Mesenchymal stem cell (in vitro differentiated cells and primary cell): Measurements from ENCODE around the gene C1QTNF8.

Experiments used
- DNase-seq: peaks from one replicate; pipeline ENCODE4 v3.0.0-alpha.2; 2013
- H2AFZ ChIP-seq: one replicate; pipeline ENCODE4 v1.6.1; 2013; ENCODE audit warnings: low read depth, mild to moderate bottlenecking, control low read depth, inconsistent platforms, low read length, moderate library complexity
- H2AK5ac ChIP-seq: 2 replicates; pipeline ENCODE4 v1.6.1; 2013; ENCODE audit warnings: low read length, moderate library complexity, mild to moderate bottlenecking, inconsistent platforms; ENCODE audit not compliant: severe bottlenecking
- H2BK120ac ChIP-seq: one replicate; pipeline ENCODE4 v1.6.1; 2013; ENCODE audit warnings: low read depth, mild to moderate bottlenecking, inconsistent platforms, low read length, moderate library complexity
- H2BK12ac ChIP-seq, 2 experiments: one replicate each; pipeline ENCODE4 v1.6.1; 2013; ENCODE audit warnings: inconsistent platforms in 2 of 2, low read length in 2 of 2, mild to moderate bottlenecking in 2 of 2, moderate library complexity in 2 of 2, control low read depth in 1 of 2
- H2BK15ac ChIP-seq: one replicate; pipeline ENCODE4 v1.6.1; 2013; ENCODE audit warnings: mild to moderate bottlenecking, low read depth, inconsistent platforms; ENCODE audit not compliant: poor library complexity, severe bottlenecking
- H2BK5ac ChIP-seq: 2 replicates; pipeline ENCODE4 v1.6.1; 2013; ENCODE audit warnings: low read depth, mild to moderate bottlenecking, low read length, control low read depth, inconsistent platforms; ENCODE audit not compliant: poor library complexity, severe bottlenecking
- H3K14ac ChIP-seq, 2 experiments: one replicate each; pipeline ENCODE4 v1.6.1; 2013; ENCODE audit warnings: inconsistent platforms in 2 of 2, low read length in 2 of 2, control low read depth in 1 of 2, mild to moderate bottlenecking in 1 of 2, moderate library complexity in 1 of 2
- H3K18ac ChIP-seq, 2 experiments: one replicate each; pipeline ENCODE4 v1.6.1; 2013; ENCODE audit warnings: inconsistent platforms in 2 of 2, low read length in 2 of 2, control low read depth in 1 of 2, low read depth in 1 of 2, mild to moderate bottlenecking in 1 of 2
- H3K23ac ChIP-seq, 2 experiments: one replicate each; pipeline ENCODE4 v1.6.1; 2013; ENCODE audit warnings: inconsistent platforms in 2 of 2, low read length in 2 of 2, mild to moderate bottlenecking in 2 of 2, moderate library complexity in 2 of 2, control low read depth in 1 of 2
- H3K27ac ChIP-seq: 2 replicates; pipeline ENCODE4 v1.5.1; 2013; ENCODE audit warnings: mild to moderate bottlenecking, moderate library complexity, low read length, control low read depth, inconsistent platforms; ENCODE audit not compliant: poor library complexity, severe bottlenecking
- H3K27me3 ChIP-seq, 2 experiments: 2 replicates each; pipeline versions ENCODE4 v1.6.1 to v1.7.0; 2013; ENCODE audit warnings: low read length in 2 of 2, mild to moderate bottlenecking in 2 of 2, moderate library complexity in 2 of 2, control low read depth in 1 of 2, inconsistent platforms in 1 of 2; ENCODE audit not compliant: control insufficient read depth in 1 of 2, insufficient read depth in 1 of 2
- H3K36me3 ChIP-seq, 2 experiments: 2 replicates each; pipeline versions ENCODE4 v1.6.1 to v1.7.0; 2013; ENCODE audit warnings: low read length in 2 of 2, control low read depth in 1 of 2, inconsistent platforms in 1 of 2, low read depth in 1 of 2, mild to moderate bottlenecking in 1 of 2; ENCODE audit not compliant: insufficient read depth in 2 of 2, control insufficient read depth in 1 of 2
- H3K4ac ChIP-seq, 2 experiments: one replicate each; pipeline ENCODE4 v1.6.1; 2013; ENCODE audit warnings: inconsistent platforms in 2 of 2, low read length in 2 of 2, mild to moderate bottlenecking in 2 of 2, moderate library complexity in 2 of 2, control low read depth in 1 of 2, low read depth in 1 of 2
- H3K4me1 ChIP-seq: 2 replicates; pipeline ENCODE4 v1.6.1; 2013; ENCODE audit warnings: low read depth, low read length, control low read depth; ENCODE audit not compliant: control insufficient read depth, insufficient read depth
- H3K4me2 ChIP-seq: 2 replicates; pipeline ENCODE4 v1.6.1; 2013; ENCODE audit warnings: low read length, mild to moderate bottlenecking, inconsistent platforms; ENCODE audit not compliant: poor library complexity, severe bottlenecking
- H3K4me3 ChIP-seq, 2 experiments: 2 replicates each; pipeline versions ENCODE4 v1.5.1 to v1.7.0; 2013; ENCODE audit warnings: low read length in 2 of 2, mild to moderate bottlenecking in 2 of 2, control low read depth in 1 of 2, low read depth in 1 of 2; ENCODE audit not compliant: insufficient read depth in 1 of 2
- H3K79me1 ChIP-seq: replicated peaks from 2 replicates; pipeline ENCODE4 v1.6.1; 2013; ENCODE audit warnings: mild to moderate bottlenecking, control low read depth, low read length, inconsistent platforms; ENCODE audit not compliant: poor library complexity, severe bottlenecking
- H3K9ac ChIP-seq: 2 replicates; pipeline ENCODE4 v1.7.0; 2013; ENCODE audit warnings: mild to moderate bottlenecking, low read length, moderate library complexity
- H3K9me3 ChIP-seq: 2 replicates; pipeline ENCODE4 v1.7.0; 2013; ENCODE audit warnings: mild to moderate bottlenecking, low read length; ENCODE audit not compliant: control insufficient read depth
- H4K8ac ChIP-seq: one replicate; pipeline ENCODE4 v1.6.1; 2013; ENCODE audit warnings: inconsistent platforms, mild to moderate bottlenecking, low read length, moderate library complexity
- H4K91ac ChIP-seq: one replicate; pipeline ENCODE4 v1.6.1; 2013; ENCODE audit warnings: mild to moderate bottlenecking, low read length, inconsistent platforms
- WGBS: methylation state at CpG from one replicate; pipeline ENCODE4 v1.1.7; 2013; ENCODE audit warnings: mixed read lengths; 5-methylcytosine and 5-hydroxymethylcytosine counted together

The C1QTNF8 gene

GRCh38 chr16:1050921-1051320 lies 45.1 kb downstream of the C1QTNF8 start:
- H2BK15ac ChIP-seq = no peak overlapping the region
- no peak overlapping the region for H2BK5ac ChIP-seq
- H3K4ac ChIP-seq = no peak overlapping the region
- H3K27me3 ChIP-seq = peaks cover 3 to 45% of the 10 kb centered on the region in 2 experiments
- H3K27ac ChIP-seq = no peak overlapping the region
- no peak overlapping the region for H3K9ac ChIP-seq
- H2BK12ac ChIP-seq = no peak overlapping the region
- no peak overlapping the region for H4K91ac ChIP-seq
- H2AFZ ChIP-seq = no peak overlapping the region
- no peak overlapping the region for H3K18ac ChIP-seq
- DNase-seq = no peak
- H2BK120ac ChIP-seq = no peak overlapping the region
- no peak overlapping the region for H3K23ac ChIP-seq
- H3K4me1 ChIP-seq = peaks cover 2% of the 10 kb centered on the region
- H4K8ac ChIP-seq = no peak overlapping the region
- H3K36me3 ChIP-seq = no peaks in the 10 kb centered on the region
- 84% methylated on average over 14 of the region's 15 CpGs for whole genome bisulfite sequencing
- H3K79me1 ChIP-seq = no peaks in the 10 kb centered on the region
- H3K9me3 ChIP-seq = no peaks in the 10 kb centered on the region
- H2AK5ac ChIP-seq = no peak overlapping the region
- no peak overlapping the region for H3K14ac ChIP-seq
- no peak overlapping the region for H3K4me3 ChIP-seq
- no peak overlapping the region for H3K4me2 ChIP-seq

- no peak overlapping the region for H2AK5ac ChIP-seq
- H2BK120ac ChIP-seq = no peak overlapping the region
- 83% methylated on average over 30 of the region's 30 CpGs for WGBS
- DNase-seq = no peak
- no peak overlapping the region for H3K4ac ChIP-seq
- no peak overlapping the region for H3K18ac ChIP-seq
- H3K4me2 ChIP-seq = no peak overlapping the region
- H4K91ac ChIP-seq = no peak overlapping the region
- no peak overlapping the region for H3K4me3 ChIP-seq
- no peak overlapping the region for H4K8ac ChIP-seq
- no peak overlapping the region for H2BK15ac ChIP-seq
- no peak overlapping the region for H2AFZ ChIP-seq
- no peaks in the 10 kb centered on the region for H3K9me3 ChIP-seq
- H3K27ac ChIP-seq = no peak overlapping the region
- H3K14ac ChIP-seq = no peak overlapping the region
- H3K27me3 ChIP-seq = peaks cover 3 to 46% of the 10 kb centered on the region in 2 experiments
- no peaks in the 10 kb centered on the region for H3K79me1 ChIP-seq
- no peak overlapping the region for H3K23ac ChIP-seq
- H3K9ac ChIP-seq = no peak overlapping the region
- H3K4me1 ChIP-seq = peaks cover 2% of the 10 kb centered on the region
- H2BK12ac ChIP-seq = no peak overlapping the region
- H2BK5ac ChIP-seq = no peak overlapping the region
- no peaks in the 10 kb centered on the region for H3K36me3 ChIP-seq
Observed at GRCh38 chr16:1050516-1050915, 45.5 kb downstream of the C1QTNF8 start.

- H3K18ac ChIP-seq = no peak overlapping the region
- H2BK15ac ChIP-seq = no peak overlapping the region
- H3K4me2 ChIP-seq = no peak overlapping the region
- H3K9me3 ChIP-seq = no peaks in the 10 kb centered on the region
- no peak overlapping the region for H3K9ac ChIP-seq
- no peak overlapping the region for H4K91ac ChIP-seq
- H3K4me3 ChIP-seq = no peak overlapping the region
- peaks cover 3 to 49% of the 10 kb centered on the region in 2 experiments for H3K27me3 ChIP-seq
- WGBS = 90% methylated on average over 11 of the region's 11 CpGs
- no peak for DNase-seq
- H3K23ac ChIP-seq = no peak overlapping the region
- no peak overlapping the region for H3K4ac ChIP-seq
- H2AFZ ChIP-seq = no peak overlapping the region
- no peak overlapping the region for H2AK5ac ChIP-seq
- H3K27ac ChIP-seq = no peak overlapping the region
- H2BK120ac ChIP-seq = no peak overlapping the region
- no peak overlapping the region for H2BK12ac ChIP-seq
- no peaks in the 10 kb centered on the region for H3K79me1 ChIP-seq
- H4K8ac ChIP-seq = no peak overlapping the region
- H3K14ac ChIP-seq = no peak overlapping the region
- peaks cover 2% of the 10 kb centered on the region for H3K4me1 ChIP-seq
- no peak overlapping the region for H2BK5ac ChIP-seq
- H3K36me3 ChIP-seq = no peaks in the 10 kb centered on the region
Observed at GRCh38 chr16:1049976-1050247, 46.1 kb downstream of the C1QTNF8 start.

GRCh38 chr16:1049113-1049975 lies 46.7 kb downstream of the C1QTNF8 start:
- Histone ChIP-seq H3K36me3 (no peaks in the 10 kb centered on the region), H3K4me1 (peaks cover 2% of the 10 kb centered on the region), H3K9ac (no peak overlapping the region), H3K27ac (no peak overlapping the region), H4K91ac (no peak overlapping the region), H2AK5ac (no peak overlapping the region), H3K79me1 (no peaks in the 10 kb centered on the region), H2BK120ac (no peak overlapping the region), H4K8ac (no peak overlapping the region), H3K4me2 (no peak overlapping the region), H3K23ac (no peak overlapping the region), H3K4me3 (no peak overlapping the region), H3K9me3 (no peaks in the 10 kb centered on the region), H2BK12ac (no peak overlapping the region), H3K18ac (no peak overlapping the region), H2AFZ (no peak overlapping the region), H2BK5ac (no peak overlapping the region), H3K14ac (no peak overlapping the region), H2BK15ac (no peak overlapping the region), H3K4ac (no peak overlapping the region), H3K27me3 (peaks cover 3 to 54% of the 10 kb centered on the region in 2 experiments)
- no peak for DNase-seq
- 83% methylated on average over 31 of the region's 31 CpGs for WGBS
